SK-N-MC (cell line): ENCODE measurements around the gene SCN9A.

Experiments used
- DNase-seq: peaks from one replicate; pipeline ENCODE4 v3.0.0-alpha.2; 2011; ENCODE audit warnings: low read depth, low spot score
- H3K27ac ChIP-seq: fragments of 200-600 bp; sonication (generic); 2 replicates; pipeline ENCODE4 v1.5.1; 2016; ENCODE audit warnings: mixed run types
- H3K36me3 ChIP-seq: fragments of 200-600 bp; sonication (generic); 2 replicates; pipeline ENCODE4 v1.6.1; 2017; ENCODE audit warnings: antibody characterized with exemption, low read length, mixed read lengths; ENCODE audit not compliant: insufficient read depth
- H3K4me3 ChIP-seq: fragments of 200-600 bp; sonication (generic); 2 replicates; pipeline ENCODE4 v1.5.1; 2016
- H3K9ac ChIP-seq: fragments of 200-600 bp; sonication (generic); 2 replicates; pipeline ENCODE4 v1.8.0; 2017; ENCODE audit warnings: mixed run types, mixed read lengths; ENCODE audit not compliant: insufficient read length
- H3K9me3 ChIP-seq: fragments of 200-600 bp; sonication (generic); 2 replicates; pipeline ENCODE4 v1.6.1; 2017; ENCODE audit warnings: low read depth, mild to moderate bottlenecking, antibody characterized with exemption, low read length, moderate library complexity, mixed read lengths
- EZH2 ChIP-seq: fragments of 200-600 bp; sonication (generic); IDR thresholded peaks from one replicate; pipeline ENCODE4 v1.6.1; 2017; ENCODE audit warnings: antibody characterized with exemption
- FOXP2 ChIP-seq: optimal IDR thresholded peaks from 2 replicates; pipeline ENCODE3; 2011; ENCODE audit warnings: mild to moderate bottlenecking, moderate library complexity; ENCODE audit not compliant: insufficient read depth; ENCODE audit errors: extremely low read length, control extremely low read depth
- POLR2AphosphoS5 ChIP-seq: IDR thresholded peaks from 2 replicates; pipeline ENCODE4 v1.6.1; 2012; ENCODE audit warnings: mild to moderate bottlenecking, low read depth, low read length, borderline replicate concordance

Gene SCN9A

DNA sequence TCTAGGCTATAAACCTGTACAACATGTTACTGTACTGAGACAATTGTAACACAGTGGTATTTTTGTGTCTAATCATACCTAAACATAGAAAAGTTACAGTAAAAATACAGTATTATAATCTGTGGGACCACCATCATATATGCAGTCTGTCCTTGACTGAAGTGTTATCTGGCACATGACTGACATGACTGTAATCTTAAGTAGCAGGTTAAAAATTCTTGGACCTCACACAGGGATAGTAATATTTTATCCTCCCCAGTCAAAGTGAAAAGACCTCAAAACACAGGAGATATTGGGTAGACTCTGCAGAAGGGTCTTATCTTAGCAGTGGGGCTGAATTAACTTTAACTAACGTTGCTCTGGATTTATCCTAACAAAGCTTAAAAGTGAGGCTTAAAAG, 4.9 kb upstream of the SCN9A start:
- Histone ChIP-seq H3K27ac (no peak overlapping the region), H3K9me3 (no peaks in the 10 kb centered on the region), H3K36me3 (no peaks in the 10 kb centered on the region), H3K4me3 (no peak overlapping the region), H3K9ac (no peak overlapping the region)
- TF ChIP-seq POLR2AphosphoS5 (no peak), EZH2 (no peak), FOXP2 (no peak)
- DNase-seq, result no peak

DNA sequence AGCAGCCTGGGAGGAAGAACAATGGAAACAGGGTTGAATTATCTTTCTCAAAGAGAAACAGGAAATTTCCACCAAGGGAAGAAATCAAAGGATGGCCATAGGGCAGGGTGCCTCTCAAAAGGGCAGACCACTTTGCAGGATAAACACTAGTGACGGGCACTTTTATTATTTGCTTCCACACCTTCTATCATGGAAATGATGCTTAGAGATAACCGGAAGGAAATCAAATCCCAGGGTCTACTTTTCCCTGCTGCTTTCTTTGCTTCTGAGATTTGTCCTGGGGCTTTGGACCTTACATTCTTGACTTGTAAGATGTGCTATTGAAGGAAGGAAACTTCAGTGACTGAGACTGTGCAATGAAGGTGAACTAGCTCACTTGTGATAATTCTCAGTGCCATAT, 1.1 kb upstream of the SCN9A start:
- no peak overlapping the region for H3K27ac ChIP-seq
- no peaks in the 10 kb centered on the region for H3K36me3 ChIP-seq
- no peak overlapping the region for H3K9ac ChIP-seq
- no peak for DNase-seq
- H3K4me3 ChIP-seq, result no peak overlapping the region
- no peaks in the 10 kb centered on the region for H3K9me3 ChIP-seq
- TF ChIP-seq FOXP2 (no peak), EZH2 (no peak), POLR2AphosphoS5 (no peak)

DNA sequence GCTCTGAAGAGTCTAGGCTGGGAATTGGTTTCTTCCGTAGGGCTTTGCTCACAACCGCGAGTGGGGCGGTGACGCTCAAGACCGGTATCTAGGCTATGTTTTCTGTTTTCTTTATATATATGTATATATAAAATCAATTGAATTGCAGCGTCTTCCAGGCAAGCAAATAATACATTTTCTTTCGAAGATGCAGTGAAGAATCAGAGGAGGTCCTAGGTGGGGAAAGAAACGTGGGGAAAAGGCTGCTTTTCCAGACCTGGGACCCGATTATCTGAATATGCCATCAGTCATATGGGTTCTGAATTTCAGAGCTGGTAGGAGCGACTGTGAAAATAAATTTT, 714 bp upstream of the SCN9A start:
- no peaks in the 10 kb centered on the region for H3K36me3 ChIP-seq
- no peak for DNase-seq
- H3K9ac ChIP-seq, result no peak overlapping the region
- TF ChIP-seq POLR2AphosphoS5 (no peak), EZH2 (no peak), FOXP2 (no peak)
- H3K27ac ChIP-seq, result no peak overlapping the region
- H3K9me3 ChIP-seq, result no peaks in the 10 kb centered on the region
- peak overlapping the region; percentile 80 for H3K4me3 ChIP-seq

DNA sequence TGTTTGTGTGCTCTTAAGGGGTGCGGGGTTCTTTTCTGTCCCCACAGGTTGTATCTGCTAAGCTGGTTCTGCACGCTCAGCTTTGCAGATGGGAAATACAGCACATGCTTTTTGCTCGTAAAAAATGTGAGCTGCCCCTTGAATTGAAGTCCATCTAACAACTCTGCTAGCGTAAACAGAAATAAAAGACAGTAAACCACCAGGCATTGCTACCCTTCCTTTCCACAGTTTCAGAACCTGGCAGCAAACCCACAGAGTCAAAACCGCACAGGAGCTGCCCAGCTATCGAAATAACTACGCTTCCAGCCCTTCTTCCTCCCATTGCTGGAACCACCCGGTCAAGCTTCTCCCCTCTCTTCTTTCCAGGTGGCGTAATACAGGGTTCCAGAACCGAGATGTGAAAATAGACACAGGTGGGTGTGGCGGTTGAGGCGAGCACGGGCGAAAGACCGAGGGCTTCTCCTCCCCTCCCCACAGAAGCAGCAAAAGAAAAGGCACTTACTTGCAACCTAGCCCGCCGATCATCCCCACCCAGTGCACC, 479 bp downstream of the SCN9A start:
- Histone ChIP-seq H3K9ac (peak overlapping the region; percentile 30), H3K36me3 (no peaks in the 10 kb centered on the region), H3K4me3 (peak overlapping the region; percentile 80), H3K9me3 (no peaks in the 10 kb centered on the region), H3K27ac (no peak overlapping the region)
- TF ChIP-seq FOXP2 (no peak), POLR2AphosphoS5 (no peak), EZH2 (no peak)
- DNase-seq, result no peak

DNA sequence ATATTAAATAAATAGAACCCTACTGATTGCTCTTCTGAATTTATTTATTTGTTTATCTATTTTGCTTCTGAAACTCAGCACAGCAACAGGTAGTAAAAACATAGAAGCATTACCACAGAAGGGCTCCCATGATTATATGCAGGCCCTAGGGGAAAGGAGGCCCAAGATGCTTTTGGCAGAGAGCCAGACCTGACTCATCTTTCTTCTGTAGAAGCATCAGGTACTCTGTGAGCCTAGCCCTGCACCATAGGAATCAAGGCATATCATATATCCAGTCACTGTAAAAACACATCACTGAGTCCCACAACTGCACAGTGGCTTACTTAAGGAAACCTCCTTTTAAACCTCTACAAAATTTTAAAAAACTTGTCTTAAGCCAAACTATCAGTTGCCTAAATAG, 1.8 kb downstream of the SCN9A start:
- TF ChIP-seq EZH2 (no peak), POLR2AphosphoS5 (no peak), FOXP2 (no peak)
- no peak for DNase-seq
- Histone ChIP-seq H3K9ac (no peak overlapping the region), H3K9me3 (no peaks in the 10 kb centered on the region), H3K36me3 (no peaks in the 10 kb centered on the region), H3K27ac (no peak overlapping the region), H3K4me3 (no peak overlapping the region)

DNA sequence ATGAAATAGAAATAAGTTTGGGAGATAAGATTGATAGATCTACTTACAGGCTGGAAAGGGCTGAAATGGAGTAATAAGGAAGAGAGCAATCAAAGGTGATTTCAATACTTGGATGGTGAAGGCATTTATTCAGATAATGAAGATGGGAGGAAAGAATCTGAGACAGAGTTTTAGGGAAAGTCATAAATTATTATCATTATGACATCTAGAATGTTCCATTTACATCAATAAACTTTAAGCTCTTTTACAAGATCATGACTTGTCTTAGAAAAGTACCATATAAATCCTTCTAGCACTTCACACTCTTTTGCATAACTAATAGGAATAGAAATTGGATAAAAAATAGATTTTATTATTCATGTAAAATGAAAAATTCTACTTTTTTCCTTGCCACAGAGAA, 2.2 kb downstream of the SCN9A start:
- Histone ChIP-seq H3K36me3 (no peaks in the 10 kb centered on the region), H3K4me3 (no peak overlapping the region), H3K9ac (no peak overlapping the region), H3K9me3 (no peaks in the 10 kb centered on the region), H3K27ac (no peak overlapping the region)
- DNase-seq, result no peak
- TF ChIP-seq FOXP2 (no peak), POLR2AphosphoS5 (no peak), EZH2 (no peak)

DNA sequence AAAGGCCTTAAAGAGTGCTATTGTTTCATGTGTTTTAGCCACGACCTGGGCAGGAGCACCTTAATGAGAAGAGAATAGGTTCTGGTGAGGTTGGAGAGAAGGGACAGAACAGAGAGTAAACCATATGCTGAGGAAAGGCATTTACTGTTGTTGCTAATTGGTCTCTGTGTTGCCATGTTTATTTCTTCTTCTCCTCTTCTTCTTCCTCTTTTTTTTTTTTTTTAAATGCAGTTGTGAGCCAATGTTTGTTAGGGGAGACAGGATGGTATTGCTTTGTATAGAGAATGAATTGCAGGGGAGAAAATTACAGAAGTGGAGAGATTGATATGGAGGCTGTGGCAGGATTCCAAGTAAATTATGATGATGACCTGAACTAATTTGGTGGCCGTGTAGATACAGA, 2.6 kb downstream of the SCN9A start:
- Histone ChIP-seq H3K4me3 (no peak overlapping the region), H3K9ac (no peak overlapping the region), H3K27ac (no peak overlapping the region), H3K9me3 (no peaks in the 10 kb centered on the region), H3K36me3 (no peaks in the 10 kb centered on the region)
- no peak for TF ChIP-seq EZH2
- TF ChIP-seq FOXP2, result no peak
- no peak for TF ChIP-seq POLR2AphosphoS5
- DNase-seq, result no peak

DNA sequence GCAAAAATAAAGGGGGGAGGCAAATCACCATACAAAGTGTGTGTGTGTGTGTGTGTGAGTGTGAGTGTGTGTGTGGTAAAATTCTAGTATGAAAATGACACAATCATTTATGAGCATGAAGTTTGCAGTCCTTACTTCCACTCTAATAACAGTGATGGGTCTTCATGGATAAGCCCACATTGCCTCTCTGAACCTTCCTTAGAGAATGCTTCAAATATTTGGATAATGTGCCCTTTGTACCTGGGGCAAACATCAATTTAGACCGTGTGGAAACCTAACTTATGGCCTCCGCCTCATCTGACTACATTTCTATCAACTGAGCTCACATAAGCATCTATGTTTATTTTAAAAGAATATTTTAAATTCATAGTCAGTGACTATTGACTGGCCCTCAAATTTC, 3.7 kb downstream of the SCN9A start:
- Histone ChIP-seq H3K4me3 (no peak overlapping the region), H3K9me3 (no peaks in the 10 kb centered on the region), H3K9ac (no peak overlapping the region), H3K27ac (no peak overlapping the region), H3K36me3 (no peaks in the 10 kb centered on the region)
- DNase-seq, result no peak
- no peak for TF ChIP-seq FOXP2
- TF ChIP-seq EZH2, result no peak
- TF ChIP-seq POLR2AphosphoS5, result no peak

DNA sequence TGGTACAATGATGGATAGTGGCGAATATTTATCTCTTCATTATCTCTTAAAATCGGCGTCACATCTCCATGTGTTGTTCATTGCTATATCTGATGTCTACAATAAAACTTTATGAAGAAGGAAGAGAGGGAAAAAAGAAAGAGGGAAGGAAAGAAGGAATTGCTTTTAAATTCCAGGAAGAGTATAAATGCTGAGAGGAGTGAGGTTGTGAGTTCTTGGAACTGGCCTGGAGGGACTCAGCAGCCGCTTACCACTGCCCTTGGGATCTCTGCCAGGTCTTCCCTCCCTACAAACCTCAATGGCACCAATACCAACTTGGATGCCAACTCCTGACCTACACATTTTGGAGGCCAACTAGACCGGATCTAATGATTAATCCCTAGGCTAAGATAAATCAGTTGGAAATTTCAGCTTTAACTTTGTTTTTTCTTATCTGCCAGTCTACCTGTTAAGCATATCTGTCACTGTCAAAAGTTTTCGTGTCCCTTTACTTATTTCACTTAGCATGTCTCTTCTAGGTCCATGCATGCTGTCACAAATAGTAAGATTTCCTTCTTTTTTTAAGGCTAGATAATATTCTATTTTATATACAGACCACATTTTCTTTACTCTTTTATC, 9.8 kb downstream of the SCN9A start:
- Histone ChIP-seq H3K27ac (peak overlapping the region; percentile 44; the same call in 1 of the 2 replicates), H3K9me3 (no peaks in the 10 kb centered on the region), H3K36me3 (no peaks in the 10 kb centered on the region), H3K4me3 (0 out of 2 replicates have a peak overlapping the region, but pooled peaks have one; percentile 17), H3K9ac (no peak overlapping the region)
- TF ChIP-seq FOXP2 (no peak), POLR2AphosphoS5 (no peak), EZH2 (no peak)
- DNase-seq, result no peak
